ENCODE results near the gene MB.

DNA sequence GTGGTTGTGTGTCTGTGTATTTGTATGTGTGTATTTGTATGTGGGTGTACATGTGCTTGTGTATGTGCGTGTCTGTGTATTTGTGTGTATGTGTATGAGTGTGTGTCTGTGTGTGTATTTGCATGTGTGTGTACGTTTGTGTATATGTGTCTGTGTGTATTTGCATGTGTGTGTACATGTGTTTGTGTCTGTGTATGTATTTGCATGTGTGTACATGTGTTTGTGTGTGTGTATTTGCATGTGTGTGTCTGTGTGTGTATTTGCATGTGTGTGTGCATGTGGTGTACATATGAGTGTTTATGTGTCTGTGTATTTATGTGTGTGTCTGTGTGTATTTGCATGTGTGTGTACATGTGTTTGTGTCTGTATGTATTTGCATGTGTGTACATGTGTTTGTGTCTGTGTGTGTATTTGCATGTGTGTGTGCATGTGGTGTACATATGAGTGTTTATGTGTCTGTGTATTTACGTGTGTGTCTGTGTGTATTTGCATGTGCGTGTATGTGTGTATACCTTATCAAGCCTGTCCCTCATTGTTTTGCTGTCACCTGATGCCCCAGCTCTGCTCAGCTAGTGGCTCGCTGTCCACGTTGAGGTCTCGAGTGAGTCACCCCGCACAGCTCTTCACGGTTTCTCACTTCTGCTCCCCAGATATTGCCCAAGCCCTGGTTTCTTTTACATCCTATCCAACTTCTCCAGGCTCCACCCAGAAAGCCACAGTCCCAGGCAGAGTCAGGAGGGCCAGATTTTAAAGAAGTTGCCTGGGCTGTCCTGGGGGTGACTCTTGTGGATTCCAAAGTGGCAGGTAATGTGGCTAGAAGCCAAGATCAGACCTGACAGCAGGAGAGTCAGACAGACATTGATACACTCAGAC is 15.2 kb downstream of the MB start:
- TF ChIP-seq, protein P1, sequence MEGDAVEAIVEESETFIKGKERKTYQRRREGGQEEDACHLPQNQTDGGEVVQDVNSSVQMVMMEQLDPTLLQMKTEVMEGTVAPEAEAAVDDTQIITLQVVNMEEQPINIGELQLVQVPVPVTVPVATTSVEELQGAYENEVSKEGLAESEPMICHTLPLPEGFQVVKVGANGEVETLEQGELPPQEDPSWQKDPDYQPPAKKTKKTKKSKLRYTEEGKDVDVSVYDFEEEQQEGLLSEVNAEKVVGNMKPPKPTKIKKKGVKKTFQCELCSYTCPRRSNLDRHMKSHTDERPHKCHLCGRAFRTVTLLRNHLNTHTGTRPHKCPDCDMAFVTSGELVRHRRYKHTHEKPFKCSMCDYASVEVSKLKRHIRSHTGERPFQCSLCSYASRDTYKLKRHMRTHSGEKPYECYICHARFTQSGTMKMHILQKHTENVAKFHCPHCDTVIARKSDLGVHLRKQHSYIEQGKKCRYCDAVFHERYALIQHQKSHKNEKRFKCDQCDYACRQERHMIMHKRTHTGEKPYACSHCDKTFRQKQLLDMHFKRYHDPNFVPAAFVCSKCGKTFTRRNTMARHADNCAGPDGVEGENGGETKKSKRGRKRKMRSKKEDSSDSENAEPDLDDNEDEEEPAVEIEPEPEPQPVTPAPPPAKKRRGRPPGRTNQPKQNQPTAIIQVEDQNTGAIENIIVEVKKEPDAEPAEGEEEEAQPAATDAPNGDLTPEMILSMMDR (IDR thresholded peaks at IDR 0.05): no peak
- no peak for TF ChIP-seq POLR2A (IDR thresholded peaks at IDR 0.05)

Data from prostate gland (tissue), 2 donors.